Activated CD8-positive, alpha-beta memory T cell treated with anti-CD3 and anti-CD28 coated beads, Interleukin-2, amount 10 ng/mL, durations not matched to agents 7 days and 5 days (primary cell): ENCODE measurements around the gene HSD17B2. TPM values are rescaled to one million over a fixed set of nuclear protein-coding genes. Genes with fewer than 3 reads are reported as not detected.

Experiments
- ATAC-seq: fragments of 150-1000 bp; cut with Tn5 transposase; one replicate; pipeline ENCODE4 v1.10.0; 2021; ENCODE audit warnings: moderate library complexity
- CTCF ChIA-PET: fragments of 350-600 bp; sonication (Branson Sonifier 250); formaldehyde crosslinking; loops from one replicate; lab custom pipeline; 2021; ENCODE audit warnings: antibody characterized with exemption; lab: Charles Lee
- DNase-seq: peaks from one replicate; pipeline ENCODE4 v3.0.0-alpha.2; 2020
- H3K27ac Mint-ChIP-seq: one replicate; pipeline ENCODE4 v1.8.0; 2021; ENCODE audit warnings: mild to moderate bottlenecking, mixed read lengths
- H3K27me3 Mint-ChIP-seq: one replicate; pipeline ENCODE4 v1.8.0; 2021; ENCODE audit warnings: mixed read lengths
- H3K36me3 Mint-ChIP-seq: one replicate; pipeline ENCODE4 v1.8.0; 2021; ENCODE audit warnings: mild to moderate bottlenecking, mixed read lengths
- H3K4me1 Mint-ChIP-seq: one replicate; pipeline ENCODE4 v1.8.0; 2021; ENCODE audit warnings: mixed read lengths
- H3K4me3 Mint-ChIP-seq: one replicate; pipeline ENCODE4 v1.8.0; 2021; ENCODE audit warnings: mild to moderate bottlenecking, moderate library complexity, mixed read lengths
- H3K9me3 Mint-ChIP-seq: one replicate; pipeline ENCODE4 v1.8.0; 2022; ENCODE audit warnings: low read depth, mixed read lengths
- total RNA-seq, 2 experiments: library from RNA; stranded (reverse); gene quantifications; one replicate each; pipeline ENCODE4 v1.2.3, GENCODE V29; 2021

The HSD17B2 gene
- total RNA-seq, 2 experiments from 2014 or later: not detected

GRCh38 chr16:82046941-82047340 is 11.9 kb downstream of the HSD17B2 start:
- Mint-ChIP-seq H3K9me3 (no peaks in the 10 kb centered on the region), H3K36me3 (no peaks in the 10 kb centered on the region), H3K4me3 (no peak overlapping the region), H3K27me3 (peaks cover 28% of the 10 kb centered on the region), H3K4me1 (no peaks in the 10 kb centered on the region), H3K27ac (no peak overlapping the region)
- ATAC-seq: no peak
- CTCF ChIA-PET: interaction anchor here (1.5 kb wide), 1 partner anchor 14 kb away, joined by 6 read pairs; no protein-coding TSS in a partner anchor
- DNase-seq: no peak

DNA sequence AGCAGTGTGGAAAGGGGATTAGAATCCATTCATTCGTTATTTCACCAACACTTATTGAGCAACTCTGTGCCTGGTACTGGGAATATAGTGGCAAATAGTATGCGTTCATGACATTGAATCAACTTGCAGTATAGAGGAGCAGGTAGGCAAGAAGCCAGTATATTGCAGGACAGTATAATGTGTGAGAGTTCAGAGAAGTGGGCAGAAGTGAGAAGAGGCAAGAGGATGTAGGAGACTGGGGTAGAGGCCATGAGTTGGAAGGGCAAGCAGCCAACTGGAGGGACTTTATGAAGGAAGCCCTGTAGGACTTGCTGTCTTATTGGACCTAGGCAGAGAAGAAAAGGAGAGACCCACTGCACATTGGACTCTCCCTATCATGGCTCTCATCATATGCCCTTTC is 12.3 kb downstream of the HSD17B2 start:
- Mint-ChIP-seq H3K36me3 (no peaks in the 10 kb centered on the region), H3K9me3 (no peaks in the 10 kb centered on the region), H3K4me1 (no peaks in the 10 kb centered on the region), H3K4me3 (no peak overlapping the region), H3K27ac (no peak overlapping the region), H3K27me3 (peaks cover 28% of the 10 kb centered on the region)
- CTCF ChIA-PET: no interaction called here
- DNase-seq (no peak), ATAC-seq (no peak)

GRCh38 chr16:82047787-82048186 is 12.7 kb downstream of the HSD17B2 start:
- Mint-ChIP-seq H3K27me3 (peaks cover 28% of the 10 kb centered on the region), H3K9me3 (no peaks in the 10 kb centered on the region), H3K4me3 (no peak overlapping the region), H3K4me1 (no peaks in the 10 kb centered on the region), H3K36me3 (no peaks in the 10 kb centered on the region), H3K27ac (no peak overlapping the region)
- DNase-seq (no peak), ATAC-seq (no peak)
- CTCF ChIA-PET: no interaction called here

DNA sequence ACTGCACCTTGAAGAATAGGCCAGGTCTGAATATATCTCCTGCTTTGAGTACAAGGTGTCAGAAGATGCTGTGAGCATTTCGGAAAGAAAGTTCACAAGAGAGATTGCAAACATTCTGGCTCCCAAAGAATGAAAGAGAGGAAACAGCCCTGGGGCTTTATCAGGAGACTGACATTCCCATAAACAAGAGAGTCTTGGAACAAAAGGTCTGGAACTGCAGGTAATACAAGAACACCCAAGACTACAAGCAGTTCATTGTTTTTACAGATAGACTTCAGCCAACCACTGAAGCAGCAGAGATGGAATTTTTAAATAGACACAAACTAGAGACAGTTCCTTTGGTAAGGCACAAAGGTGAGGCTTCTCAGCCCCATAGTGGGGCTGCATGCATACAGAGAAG is 14.4 kb downstream of the HSD17B2 start:
- Mint-ChIP-seq H3K27ac (no peak overlapping the region), H3K9me3 (no peaks in the 10 kb centered on the region), H3K36me3 (no peaks in the 10 kb centered on the region), H3K27me3 (peaks cover 36% of the 10 kb centered on the region), H3K4me3 (no peak overlapping the region), H3K4me1 (no peaks in the 10 kb centered on the region)
- ATAC-seq (no peak), DNase-seq (no peak)
- CTCF ChIA-PET: no interaction called here

GRCh38 chr16:82050506-82050905 is 15.5 kb downstream of the HSD17B2 start:
- Mint-ChIP-seq H3K27ac (no peak overlapping the region), H3K36me3 (no peaks in the 10 kb centered on the region), H3K4me1 (no peaks in the 10 kb centered on the region), H3K27me3 (peaks cover 46% of the 10 kb centered on the region), H3K9me3 (no peaks in the 10 kb centered on the region), H3K4me3 (no peak overlapping the region)
- CTCF ChIA-PET: no interaction called here
- DNase-seq: no peak
- no peak for ATAC-seq

- CTCF ChIA-PET: no interaction called here
- H3K4me1 Mint-ChIP-seq: no peaks in the 10 kb centered on the region
- ATAC-seq (no peak), DNase-seq (no peak)
- H3K27me3 Mint-ChIP-seq: peaks cover 46% of the 10 kb centered on the region
- H3K27ac Mint-ChIP-seq: no peak overlapping the region
- no peaks in the 10 kb centered on the region for H3K36me3 Mint-ChIP-seq
- no peak overlapping the region for H3K4me3 Mint-ChIP-seq
- H3K9me3 Mint-ChIP-seq: no peaks in the 10 kb centered on the region
Observed at GRCh38 chr16:82050909-82051357, 15.9 kb downstream of the HSD17B2 start.

DNA sequence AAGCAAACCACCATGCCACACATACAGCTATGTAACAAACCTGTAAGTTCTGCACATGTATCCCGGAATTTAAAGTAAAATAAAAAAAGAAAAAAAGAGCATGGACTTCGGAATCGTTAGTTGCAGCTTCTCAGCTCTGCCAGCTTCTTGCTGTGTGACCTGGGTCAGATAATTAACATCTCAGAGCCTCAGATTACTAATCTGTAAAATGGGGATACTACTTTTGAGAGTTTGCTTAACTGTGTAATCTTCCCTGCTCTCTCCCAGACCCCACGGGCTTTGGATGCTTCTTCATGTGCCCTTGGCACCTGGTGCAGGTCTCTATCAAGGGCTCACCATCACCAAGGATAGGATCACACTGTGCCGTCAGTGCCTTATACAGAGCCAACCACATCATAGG is 16.6 kb downstream of the HSD17B2 start:
- H3K27me3 Mint-ChIP-seq: peaks cover 46% of the 10 kb centered on the region
- H3K4me1 Mint-ChIP-seq: no peaks in the 10 kb centered on the region
- CTCF ChIA-PET: no interaction called here
- H3K4me3 Mint-ChIP-seq: no peak overlapping the region
- H3K36me3 Mint-ChIP-seq: no peaks in the 10 kb centered on the region
- H3K9me3 Mint-ChIP-seq: no peaks in the 10 kb centered on the region
- H3K27ac Mint-ChIP-seq: no peak overlapping the region
- DNase-seq (no peak), ATAC-seq (no peak)

- Mint-ChIP-seq H3K4me3 (no peak overlapping the region), H3K4me1 (no peaks in the 10 kb centered on the region), H3K36me3 (no peaks in the 10 kb centered on the region), H3K9me3 (no peaks in the 10 kb centered on the region), H3K27me3 (peaks cover 33% of the 10 kb centered on the region), H3K27ac (no peak overlapping the region)
- ATAC-seq (no peak), DNase-seq (no peak)
- CTCF ChIA-PET: no interaction called here
Observed at GRCh38 chr16:82055117-82055516, 20.1 kb downstream of the HSD17B2 start.

DNA sequence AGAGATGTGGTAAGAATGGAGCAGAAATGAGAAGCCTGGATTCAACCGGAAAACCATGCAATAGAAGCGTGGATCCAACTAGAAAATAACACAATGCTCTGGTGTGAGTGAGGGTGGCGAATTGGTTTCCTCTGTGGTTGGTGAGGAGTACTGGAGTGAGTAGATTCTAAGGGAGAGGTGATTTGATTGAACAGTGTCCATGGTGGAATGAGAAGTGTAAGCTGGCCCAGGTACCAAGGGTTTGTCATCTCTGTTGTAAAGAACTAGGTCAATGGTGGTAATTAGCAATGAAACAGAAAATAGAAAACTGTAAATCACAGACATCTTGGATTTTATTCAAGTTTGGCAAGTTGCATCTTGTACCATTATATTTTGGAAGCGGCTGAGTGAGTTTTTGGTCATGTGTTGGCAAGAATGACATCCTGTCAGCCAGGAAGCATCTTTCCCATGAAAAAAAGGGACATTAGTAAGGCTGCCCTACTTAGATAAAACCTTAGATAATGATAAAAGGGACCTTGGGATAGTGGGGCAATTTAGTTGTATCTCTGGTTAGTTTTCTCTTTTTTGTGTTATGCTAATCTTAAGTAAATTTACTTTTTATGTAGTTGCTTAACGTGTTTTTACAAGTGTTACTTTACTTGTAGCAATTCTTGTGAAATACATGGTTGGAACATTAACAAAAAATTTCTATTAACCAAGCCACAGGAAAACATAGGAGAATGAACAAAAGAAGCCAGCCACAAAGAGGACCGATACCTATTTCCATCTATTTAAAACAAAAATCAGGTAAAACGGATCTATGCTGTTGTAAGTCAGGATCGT is 20.9 kb downstream of the HSD17B2 start:
- Mint-ChIP-seq H3K27me3 (peaks cover 35% of the 10 kb centered on the region), H3K27ac (no peak overlapping the region), H3K4me3 (no peak overlapping the region), H3K4me1 (no peaks in the 10 kb centered on the region), H3K36me3 (no peaks in the 10 kb centered on the region), H3K9me3 (no peaks in the 10 kb centered on the region)
- DNase-seq: no peak
- no peak for ATAC-seq
- CTCF ChIA-PET: no interaction called here

DNA sequence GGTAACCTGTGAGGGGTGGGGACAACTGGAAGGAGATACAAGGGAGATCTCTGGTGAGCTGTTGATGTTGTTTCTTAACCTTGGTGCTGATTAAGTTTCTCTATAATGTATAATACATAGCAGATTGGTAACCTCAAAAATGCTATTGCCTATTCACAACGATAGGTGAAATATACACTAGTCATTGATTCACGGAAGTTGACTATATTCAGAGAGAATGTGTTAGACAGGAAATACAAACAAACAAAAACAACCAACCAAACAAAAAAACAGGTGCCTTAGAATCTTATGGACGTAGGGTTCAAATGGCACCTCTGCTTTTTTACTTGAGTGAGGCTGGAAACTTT is 21.5 kb downstream of the HSD17B2 start:
- CTCF ChIA-PET: no interaction called here
- H3K4me3 Mint-ChIP-seq: no peak overlapping the region
- no peak for ATAC-seq
- DNase-seq: no peak
- H3K36me3 Mint-ChIP-seq: no peaks in the 10 kb centered on the region
- no peaks in the 10 kb centered on the region for H3K4me1 Mint-ChIP-seq
- no peaks in the 10 kb centered on the region for H3K9me3 Mint-ChIP-seq
- peaks cover 35% of the 10 kb centered on the region for H3K27me3 Mint-ChIP-seq
- H3K27ac Mint-ChIP-seq: no peak overlapping the region

GRCh38 chr16:82059161-82059982 is 24.3 kb downstream of the HSD17B2 start:
- no peak for DNase-seq
- CTCF ChIA-PET: interaction anchor here (1.1 to 1.8 kb wide), 3 partner anchors 13 to 170 kb away, joined by 3 to 6 read pairs (median 3); no protein-coding TSS in a partner anchor
- no peak for ATAC-seq
- Mint-ChIP-seq H3K36me3 (no peaks in the 10 kb centered on the region), H3K27ac (no peak overlapping the region), H3K4me3 (no peak overlapping the region), H3K9me3 (no peaks in the 10 kb centered on the region), H3K4me1 (no peaks in the 10 kb centered on the region), H3K27me3 (peaks cover 39% of the 10 kb centered on the region)

DNA sequence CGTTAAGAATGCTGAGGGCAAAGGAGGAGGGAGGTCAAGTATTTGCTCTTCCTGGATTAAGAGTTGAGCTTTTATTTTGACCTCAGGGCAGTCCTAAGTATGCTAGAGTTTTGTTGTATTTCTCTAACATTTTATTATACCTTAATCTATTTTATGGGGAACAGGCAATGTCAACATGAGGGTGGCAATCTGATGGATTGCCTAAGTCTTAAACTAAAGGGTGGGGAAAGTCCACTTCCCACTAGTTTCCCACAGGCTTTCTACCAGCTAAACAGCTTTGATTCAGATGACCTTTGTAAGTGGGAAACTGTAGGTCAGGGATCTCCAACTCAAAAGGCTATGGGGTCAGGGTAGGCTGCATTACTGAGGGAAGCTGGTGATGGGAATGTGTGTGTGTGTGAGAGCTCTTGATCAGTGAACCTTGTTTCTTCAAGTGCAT is 24.9 kb downstream of the HSD17B2 start:
- ATAC-seq: no peak

DNA sequence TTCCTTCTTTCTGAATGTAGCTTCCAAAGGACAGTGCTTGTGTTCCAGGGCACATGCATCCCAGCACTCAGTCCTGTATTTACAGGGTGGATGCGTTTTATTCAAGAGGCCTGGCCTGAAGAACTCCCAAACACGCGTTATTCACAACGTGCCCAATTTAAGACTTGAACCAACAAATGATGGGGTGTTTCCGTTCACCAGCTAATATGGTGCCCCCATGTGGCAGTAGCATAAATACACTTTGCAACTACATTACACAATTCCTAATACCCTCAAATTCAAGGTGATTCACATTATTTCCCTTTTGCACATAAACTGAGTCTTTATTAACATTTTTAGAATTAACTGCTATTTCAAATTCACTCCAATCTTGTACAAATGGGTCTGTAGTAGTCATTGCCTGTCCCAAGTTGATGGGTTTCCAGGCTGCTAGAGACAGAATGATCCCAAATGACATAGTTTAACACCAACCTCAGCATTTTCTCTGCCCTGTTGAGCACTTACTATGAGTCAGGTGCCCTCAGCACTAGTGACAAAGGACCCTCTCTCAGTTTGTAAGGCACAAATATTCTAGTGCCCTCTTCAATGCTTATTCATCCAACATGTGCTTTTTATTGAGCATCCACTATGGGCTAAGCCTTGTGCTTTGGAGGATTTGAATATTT is 26.9 kb downstream of the HSD17B2 start:
- Mint-ChIP-seq H3K36me3 (no peaks in the 10 kb centered on the region), H3K9me3 (no peaks in the 10 kb centered on the region), H3K4me3 (no peak overlapping the region), H3K4me1 (no peaks in the 10 kb centered on the region), H3K27me3 (peaks cover 33% of the 10 kb centered on the region), H3K27ac (no peak overlapping the region)
- DNase-seq (no peak), ATAC-seq (no peak)
- CTCF ChIA-PET: interaction anchor here (0.8 to 1.5 kb wide), 7 partner anchors 11 to 227 kb away, joined by 3 to 6 read pairs (median 3); partner anchors contain the start of gene MPHOSPH6

More for the DNA sequence above, 24.9 kb downstream of the HSD17B2 start:
- H3K4me1 Mint-ChIP-seq: no peaks in the 10 kb centered on the region
- no peaks in the 10 kb centered on the region for H3K9me3 Mint-ChIP-seq
- CTCF ChIA-PET: interaction anchor here (1.1 to 1.8 kb wide), 3 partner anchors 14 to 170 kb away, joined by 3 to 6 read pairs (median 3); no protein-coding TSS in a partner anchor
- no peak for DNase-seq
- H3K27ac Mint-ChIP-seq: no peak overlapping the region
- no peaks in the 10 kb centered on the region for H3K36me3 Mint-ChIP-seq
- no peak overlapping the region for H3K4me3 Mint-ChIP-seq
- peaks cover 35% of the 10 kb centered on the region for H3K27me3 Mint-ChIP-seq
